ENCODE data around the gene REXO4. TPM values are rescaled to one million over a fixed set of nuclear protein-coding genes. Genes with fewer than 3 reads are reported as not detected.

Gene REXO4
- total RNA-seq, 1 experiment from 2014 or later, result 38.6 TPM

DNA sequence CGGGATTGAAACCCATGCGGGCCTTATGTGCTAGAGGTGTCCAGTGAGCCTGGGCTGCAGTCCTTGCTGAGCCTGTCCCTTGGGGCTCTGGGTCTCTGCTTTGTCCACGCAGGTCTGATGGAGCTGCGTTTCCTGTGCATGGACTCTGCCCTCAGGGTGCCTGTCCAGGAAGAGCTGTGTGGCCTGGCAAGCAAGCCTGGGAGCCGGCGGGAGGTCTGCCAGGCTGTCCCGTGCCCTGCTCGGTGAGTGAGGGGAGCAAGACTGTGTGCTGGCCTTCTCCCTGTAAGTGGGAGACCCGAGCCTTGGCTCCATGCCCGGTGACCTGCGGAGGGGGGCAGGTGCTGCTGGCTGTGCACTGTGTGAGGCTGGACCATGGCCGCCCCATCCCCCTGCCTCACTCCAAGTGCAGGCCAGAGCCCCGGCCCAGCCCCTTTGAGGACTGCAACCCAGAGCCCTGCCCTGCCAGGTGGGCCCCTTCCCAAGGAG, 30.7 kb upstream of the REXO4 start:
- ATAC-seq, result peak; percentile 24; the same call in 1 of the 2 replicates
- Mint-ChIP-seq H3K27me3 (ENCODE audit: low read depth) (no peaks in the 10 kb centered on the region), H3K9me3 (no peaks in the 10 kb centered on the region), H3K36me3 (no peaks in the 10 kb centered on the region), H3K4me1 (no peaks in the 10 kb centered on the region), H3K4me3 (no peak overlapping the region), H3K27ac (no peak overlapping the region)
- TF ChIP-seq ESRRA (CRISPR knock-in tag; IDR thresholded peaks at IDR 0.05; ENCODE audit: borderline replicate concordance) (no peak), SP1 (CRISPR knock-in tag; conservative IDR thresholded peaks at IDR 0.05) (no peak), HMGA2 (CRISPR knock-in tag; IDR thresholded peaks at IDR 0.05) (no peak)
- TF ChIP-seq, protein P1, sequence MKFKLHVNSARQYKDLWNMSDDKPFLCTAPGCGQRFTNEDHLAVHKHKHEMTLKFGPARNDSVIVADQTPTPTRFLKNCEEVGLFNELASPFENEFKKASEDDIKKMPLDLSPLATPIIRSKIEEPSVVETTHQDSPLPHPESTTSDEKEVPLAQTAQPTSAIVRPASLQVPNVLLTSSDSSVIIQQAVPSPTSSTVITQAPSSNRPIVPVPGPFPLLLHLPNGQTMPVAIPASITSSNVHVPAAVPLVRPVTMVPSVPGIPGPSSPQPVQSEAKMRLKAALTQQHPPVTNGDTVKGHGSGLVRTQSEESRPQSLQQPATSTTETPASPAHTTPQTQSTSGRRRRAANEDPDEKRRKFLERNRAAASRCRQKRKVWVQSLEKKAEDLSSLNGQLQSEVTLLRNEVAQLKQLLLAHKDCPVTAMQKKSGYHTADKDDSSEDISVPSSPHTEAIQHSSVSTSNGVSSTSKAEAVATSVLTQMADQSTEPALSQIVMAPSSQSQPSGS (CRISPR knock-in tag; IDR thresholded peaks at IDR 0.05; ENCODE audit: borderline replicate concordance, low read depth), result no peak
- TF ChIP-seq, protein P2, sequence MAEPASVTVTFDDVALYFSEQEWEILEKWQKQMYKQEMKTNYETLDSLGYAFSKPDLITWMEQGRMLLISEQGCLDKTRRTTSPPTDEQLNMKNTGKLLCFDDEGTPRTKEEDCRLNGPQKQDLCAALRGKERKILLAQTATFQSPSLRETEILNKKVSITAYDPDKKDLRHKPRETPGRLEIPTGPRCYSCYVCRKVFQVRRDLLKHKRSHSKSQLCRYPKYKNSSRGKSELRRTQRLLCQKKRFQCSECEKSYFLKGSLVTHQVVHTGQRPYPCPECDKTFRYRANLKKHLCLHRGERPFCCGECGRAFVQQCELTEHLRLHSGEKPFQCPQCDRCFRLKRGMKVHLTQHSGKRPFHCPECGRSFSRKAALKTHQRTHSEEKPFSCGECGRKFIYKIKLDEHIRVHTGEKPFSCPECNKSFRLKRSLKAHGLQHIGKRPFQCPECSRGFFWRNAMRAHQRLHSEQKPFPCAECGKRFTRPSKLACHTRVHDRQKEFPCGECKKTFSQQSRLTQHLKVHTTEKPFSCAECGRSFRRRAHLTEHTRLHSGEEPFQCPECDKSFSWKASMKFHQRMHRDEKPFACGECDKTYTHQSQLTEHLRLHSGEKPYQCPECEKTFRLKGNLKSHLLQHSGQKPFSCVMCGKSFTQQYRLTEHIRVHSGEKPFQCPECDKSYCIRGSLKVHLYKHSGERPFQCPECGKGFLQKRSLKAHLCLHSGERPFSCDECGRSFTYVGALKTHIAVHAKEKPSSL (CRISPR knock-in tag; conservative IDR thresholded peaks at IDR 0.05), result no peak
- DNase-seq (ENCODE audit: low spot score), result peak; percentile 9
- POLR2A ChIA-PET, result no interaction called here
- CTCF ChIA-PET, result no interaction called here

DNA sequence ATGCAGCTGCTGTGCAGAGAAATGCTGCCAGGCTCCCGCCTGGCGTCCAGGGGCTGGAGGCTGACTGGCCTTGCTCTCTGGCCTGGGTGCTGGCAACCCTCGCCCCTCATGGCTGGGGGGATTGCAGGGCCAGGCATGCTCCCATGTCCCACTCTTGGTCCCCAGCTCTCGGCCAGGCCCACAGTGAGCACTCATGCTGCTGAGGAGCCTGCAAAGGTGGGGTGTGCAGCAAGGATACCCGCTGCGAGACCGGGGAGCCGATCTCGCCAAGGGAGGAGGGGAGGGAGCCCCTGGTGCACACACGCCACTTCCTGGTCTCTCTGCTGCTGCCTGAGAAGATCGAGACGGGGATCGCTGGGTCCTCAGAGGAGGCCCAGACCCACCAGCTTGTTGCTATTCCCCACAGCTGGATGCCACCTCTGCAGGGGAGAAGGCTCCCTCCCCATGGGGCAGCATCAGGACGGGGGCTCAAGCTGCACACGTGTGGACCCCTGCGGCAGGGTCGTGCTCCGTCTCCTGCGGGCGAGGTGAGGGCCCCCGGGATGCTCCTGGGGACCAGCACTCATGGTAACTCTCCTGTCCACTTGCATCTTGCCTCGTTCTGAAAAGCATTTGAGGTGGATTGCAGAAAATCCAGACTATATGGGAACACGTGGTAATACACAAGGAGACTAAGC, 27.6 kb upstream of the REXO4 start:
- Mint-ChIP-seq H3K9me3 (no peaks in the 10 kb centered on the region), H3K27me3 (ENCODE audit: low read depth) (no peaks in the 10 kb centered on the region), H3K4me3 (no peak overlapping the region), H3K27ac (no peak overlapping the region), H3K4me1 (no peaks in the 10 kb centered on the region), H3K36me3 (no peaks in the 10 kb centered on the region)
- CTCF ChIA-PET, result interaction anchor here (0.7 to 3.2 kb wide), 3 partner anchors 11 to 41 kb away, joined by 3 to 15 read pairs (median 3); no protein-coding TSS in a partner anchor
- no peak for DNase-seq (ENCODE audit: low spot score)
- TF ChIP-seq, protein P3, sequence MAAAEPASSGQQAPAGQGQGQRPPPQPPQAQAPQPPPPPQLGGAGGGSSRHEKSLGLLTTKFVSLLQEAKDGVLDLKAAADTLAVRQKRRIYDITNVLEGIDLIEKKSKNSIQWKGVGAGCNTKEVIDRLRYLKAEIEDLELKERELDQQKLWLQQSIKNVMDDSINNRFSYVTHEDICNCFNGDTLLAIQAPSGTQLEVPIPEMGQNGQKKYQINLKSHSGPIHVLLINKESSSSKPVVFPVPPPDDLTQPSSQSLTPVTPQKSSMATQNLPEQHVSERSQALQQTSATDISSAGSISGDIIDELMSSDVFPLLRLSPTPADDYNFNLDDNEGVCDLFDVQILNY (CRISPR knock-in tag; IDR thresholded peaks at IDR 0.05), result no peak
- TF ChIP-seq PRRX2 (CRISPR knock-in tag; IDR thresholded peaks at IDR 0.05), result no peak
- TF ChIP-seq ZNF263 (CRISPR knock-in tag; IDR thresholded peaks at IDR 0.05; ENCODE audit: low read depth), result no peak
- TF ChIP-seq TEAD4 (CRISPR knock-in tag; IDR thresholded peaks at IDR 0.05), result no peak
- no peak for TF ChIP-seq ZBTB21 (CRISPR knock-in tag; IDR thresholded peaks at IDR 0.05; ENCODE audit: borderline replicate concordance)
- TF ChIP-seq, protein P4, sequence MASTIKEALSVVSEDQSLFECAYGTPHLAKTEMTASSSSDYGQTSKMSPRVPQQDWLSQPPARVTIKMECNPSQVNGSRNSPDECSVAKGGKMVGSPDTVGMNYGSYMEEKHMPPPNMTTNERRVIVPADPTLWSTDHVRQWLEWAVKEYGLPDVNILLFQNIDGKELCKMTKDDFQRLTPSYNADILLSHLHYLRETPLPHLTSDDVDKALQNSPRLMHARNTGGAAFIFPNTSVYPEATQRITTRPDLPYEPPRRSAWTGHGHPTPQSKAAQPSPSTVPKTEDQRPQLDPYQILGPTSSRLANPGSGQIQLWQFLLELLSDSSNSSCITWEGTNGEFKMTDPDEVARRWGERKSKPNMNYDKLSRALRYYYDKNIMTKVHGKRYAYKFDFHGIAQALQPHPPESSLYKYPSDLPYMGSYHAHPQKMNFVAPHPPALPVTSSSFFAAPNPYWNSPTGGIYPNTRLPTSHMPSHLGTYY (CRISPR knock-in tag; IDR thresholded peaks at IDR 0.05), result no peak
- no peak for TF ChIP-seq ZNF232 (CRISPR knock-in tag; IDR thresholded peaks at IDR 0.05)
- TF ChIP-seq, protein P5, sequence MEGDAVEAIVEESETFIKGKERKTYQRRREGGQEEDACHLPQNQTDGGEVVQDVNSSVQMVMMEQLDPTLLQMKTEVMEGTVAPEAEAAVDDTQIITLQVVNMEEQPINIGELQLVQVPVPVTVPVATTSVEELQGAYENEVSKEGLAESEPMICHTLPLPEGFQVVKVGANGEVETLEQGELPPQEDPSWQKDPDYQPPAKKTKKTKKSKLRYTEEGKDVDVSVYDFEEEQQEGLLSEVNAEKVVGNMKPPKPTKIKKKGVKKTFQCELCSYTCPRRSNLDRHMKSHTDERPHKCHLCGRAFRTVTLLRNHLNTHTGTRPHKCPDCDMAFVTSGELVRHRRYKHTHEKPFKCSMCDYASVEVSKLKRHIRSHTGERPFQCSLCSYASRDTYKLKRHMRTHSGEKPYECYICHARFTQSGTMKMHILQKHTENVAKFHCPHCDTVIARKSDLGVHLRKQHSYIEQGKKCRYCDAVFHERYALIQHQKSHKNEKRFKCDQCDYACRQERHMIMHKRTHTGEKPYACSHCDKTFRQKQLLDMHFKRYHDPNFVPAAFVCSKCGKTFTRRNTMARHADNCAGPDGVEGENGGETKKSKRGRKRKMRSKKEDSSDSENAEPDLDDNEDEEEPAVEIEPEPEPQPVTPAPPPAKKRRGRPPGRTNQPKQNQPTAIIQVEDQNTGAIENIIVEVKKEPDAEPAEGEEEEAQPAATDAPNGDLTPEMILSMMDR (IDR thresholded peaks at IDR 0.05), result no peak
- TF ChIP-seq, protein P2 (CRISPR knock-in tag; conservative IDR thresholded peaks at IDR 0.05), result no peak
- TF ChIP-seq TCF7 (CRISPR knock-in tag; IDR thresholded peaks at IDR 0.05; ENCODE audit: low read depth), result no peak
- no peak for TF ChIP-seq SMAD3 (CRISPR knock-in tag; IDR thresholded peaks at IDR 0.05; ENCODE audit: borderline replicate concordance)
- TF ChIP-seq, protein P6, sequence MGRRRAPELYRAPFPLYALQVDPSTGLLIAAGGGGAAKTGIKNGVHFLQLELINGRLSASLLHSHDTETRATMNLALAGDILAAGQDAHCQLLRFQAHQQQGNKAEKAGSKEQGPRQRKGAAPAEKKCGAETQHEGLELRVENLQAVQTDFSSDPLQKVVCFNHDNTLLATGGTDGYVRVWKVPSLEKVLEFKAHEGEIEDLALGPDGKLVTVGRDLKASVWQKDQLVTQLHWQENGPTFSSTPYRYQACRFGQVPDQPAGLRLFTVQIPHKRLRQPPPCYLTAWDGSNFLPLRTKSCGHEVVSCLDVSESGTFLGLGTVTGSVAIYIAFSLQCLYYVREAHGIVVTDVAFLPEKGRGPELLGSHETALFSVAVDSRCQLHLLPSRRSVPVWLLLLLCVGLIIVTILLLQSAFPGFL (CRISPR knock-in tag; IDR thresholded peaks at IDR 0.05; ENCODE audit: borderline replicate concordance), result no peak
- TF ChIP-seq TEAD1 (CRISPR knock-in tag; IDR thresholded peaks at IDR 0.05), result no peak
- TF ChIP-seq ZNF121 (CRISPR knock-in tag; IDR thresholded peaks at IDR 0.05), result no peak
- no peak for TF ChIP-seq ATF1 (CRISPR knock-in tag; IDR thresholded peaks at IDR 0.05)
- TF ChIP-seq GTF2I (CRISPR knock-in tag; conservative IDR thresholded peaks at IDR 0.05), result no peak
- TF ChIP-seq, protein P1 (CRISPR knock-in tag; IDR thresholded peaks at IDR 0.05; ENCODE audit: borderline replicate concordance, low read depth), result no peak
- ATAC-seq, result no peak
- POLR2A ChIA-PET, result no interaction called here
